NCI-H2029 (cell line): ENCODE data around the gene EVA1C.
"Not testable (repeated sequence)": the region's sequence is repeated elsewhere in the genome, so short reads cannot be mapped to it uniquely, and the experiment has no call there.

Source experiments
- DNase-seq: peaks from one replicate; lab custom pipeline; 2025; lab: John Stamatoyannopoulos, UW

EVA1C gene

DNA sequence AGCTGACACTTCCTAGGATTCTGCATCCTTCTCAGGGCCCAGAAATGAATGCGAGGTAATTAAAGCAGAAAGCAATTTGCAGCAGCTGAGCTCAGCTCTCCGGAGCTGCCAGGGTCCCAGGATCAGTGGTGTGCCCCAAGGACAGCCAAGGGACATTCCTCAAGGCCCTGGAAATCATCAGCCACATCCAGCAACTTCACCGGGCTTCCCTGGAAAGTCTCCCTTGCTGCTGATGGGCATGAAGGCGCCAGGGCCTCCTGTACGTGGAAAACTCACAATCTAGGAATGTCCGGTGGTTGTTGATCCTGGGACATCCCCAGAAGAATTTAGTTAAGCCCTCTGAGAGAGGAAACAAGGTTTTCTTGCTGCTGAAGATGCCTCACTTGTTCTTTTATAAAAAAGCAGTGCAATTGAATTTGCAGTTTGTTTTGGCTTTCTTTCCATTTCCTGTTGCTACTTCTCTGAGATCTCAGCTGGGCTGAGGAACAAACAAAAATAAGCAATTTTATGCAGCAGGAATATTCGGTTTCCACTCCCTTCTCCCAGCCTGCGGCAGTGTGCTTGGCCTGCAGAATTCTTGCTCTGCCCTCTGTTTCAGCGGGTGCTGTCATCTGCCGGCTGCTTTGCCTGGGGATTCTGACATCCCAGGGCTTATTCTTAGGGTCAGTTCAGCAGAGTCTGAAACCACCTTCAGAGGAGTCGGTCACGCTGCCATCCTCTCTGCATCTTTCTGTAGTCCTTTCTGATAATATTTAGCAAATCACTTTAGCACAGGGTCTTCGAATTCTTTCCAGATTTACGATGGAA lies 86.9 kb downstream of the EVA1C start:
- no peak for DNase-seq

DNA sequence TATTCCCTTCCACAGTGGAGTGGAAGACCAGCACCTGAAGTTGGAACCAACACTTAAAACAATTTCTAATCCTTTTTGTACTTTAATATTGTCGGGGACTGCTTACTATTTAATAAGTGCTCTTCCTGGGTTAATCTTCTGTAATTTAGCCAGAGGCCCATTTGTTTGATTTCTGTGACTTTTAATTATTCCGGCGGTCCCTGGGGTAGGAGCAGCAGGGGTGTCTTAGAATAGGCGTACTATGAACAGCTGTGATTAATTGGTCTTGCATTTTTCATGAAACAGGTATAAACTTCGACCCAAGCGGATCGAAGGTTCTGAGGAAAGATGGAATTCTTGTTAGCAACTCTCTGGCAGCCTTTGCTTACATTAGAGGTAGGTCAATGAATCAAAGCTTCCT lies 91.1 kb downstream of the EVA1C start:
- DNase-seq: not testable (repeated sequence)

DNA sequence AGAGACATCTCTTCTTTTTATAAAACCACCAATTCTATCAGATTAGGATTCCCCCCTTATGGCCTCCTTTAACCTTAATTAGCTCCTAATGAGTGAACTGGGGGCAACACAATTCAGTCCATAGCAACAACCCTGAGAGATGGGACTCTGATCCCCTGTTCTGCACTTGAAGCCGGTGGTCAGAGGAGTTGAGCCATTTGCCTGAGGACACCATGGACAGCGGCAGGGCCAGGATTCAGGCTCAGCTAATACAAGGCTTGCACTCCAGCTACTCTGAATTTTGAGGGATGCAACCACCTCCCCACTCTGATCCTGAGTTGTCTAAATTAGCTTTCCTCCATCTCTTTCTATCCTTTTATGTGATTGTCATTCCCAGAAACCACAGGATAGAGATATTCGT lies 93.3 kb downstream of the EVA1C start:
- DNase-seq: not testable (repeated sequence)

DNA sequence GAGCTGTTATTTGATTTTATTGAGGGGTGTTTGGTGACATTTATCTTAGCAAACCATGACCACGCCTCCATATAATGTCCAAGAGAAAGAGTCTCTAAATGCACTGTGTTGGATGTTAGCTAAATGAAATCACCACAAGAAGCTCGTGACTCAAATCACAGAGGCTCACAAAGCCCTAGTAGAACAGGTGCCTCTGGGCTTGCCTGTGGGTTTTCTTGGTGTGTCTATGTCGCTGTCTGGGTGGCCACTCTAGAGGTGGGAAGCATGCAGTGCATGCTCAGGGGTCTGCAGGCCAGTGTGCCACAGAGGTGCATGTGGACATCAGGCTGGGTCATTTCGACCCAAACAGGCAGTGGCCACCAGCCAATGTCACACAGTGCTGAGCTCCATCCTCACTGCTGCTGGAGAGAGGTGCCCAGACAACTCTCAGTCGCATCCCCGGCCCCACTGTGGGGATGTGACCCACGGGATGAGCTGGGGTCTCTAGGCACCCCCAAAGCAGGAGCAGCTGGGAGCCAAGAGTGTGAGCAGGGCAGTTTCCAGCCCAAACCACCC lies 94.0 kb downstream of the EVA1C start:
- not testable (repeated sequence) for DNase-seq

DNA sequence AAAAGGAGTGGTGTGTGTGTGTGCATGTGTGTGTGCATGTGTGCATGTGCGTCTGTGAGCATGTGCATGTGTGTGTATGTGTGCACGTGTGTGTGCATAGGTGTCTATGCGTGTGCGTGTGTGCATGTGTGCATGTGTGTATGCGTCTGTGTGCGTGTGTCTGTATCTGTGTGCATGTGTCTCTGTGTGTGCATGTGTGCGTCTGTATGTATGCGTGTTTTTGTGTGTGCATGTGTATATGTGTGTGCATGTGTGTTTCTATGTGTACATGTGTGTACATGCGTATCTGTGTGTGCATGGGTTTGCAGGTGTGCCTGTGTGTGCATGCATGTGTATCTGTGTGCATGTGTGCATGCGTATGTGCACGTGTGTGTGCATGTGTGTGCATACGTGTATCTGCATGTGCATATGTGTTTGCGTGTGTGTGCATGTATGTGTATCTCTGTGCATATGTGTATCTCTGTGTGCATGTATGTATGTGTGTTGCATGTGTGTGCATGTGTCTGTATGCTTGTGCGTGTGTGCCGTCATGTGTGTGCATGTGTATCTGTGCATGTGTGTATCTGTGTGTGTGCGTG lies 94.9 kb downstream of the EVA1C start:
- no peak for DNase-seq

DNA sequence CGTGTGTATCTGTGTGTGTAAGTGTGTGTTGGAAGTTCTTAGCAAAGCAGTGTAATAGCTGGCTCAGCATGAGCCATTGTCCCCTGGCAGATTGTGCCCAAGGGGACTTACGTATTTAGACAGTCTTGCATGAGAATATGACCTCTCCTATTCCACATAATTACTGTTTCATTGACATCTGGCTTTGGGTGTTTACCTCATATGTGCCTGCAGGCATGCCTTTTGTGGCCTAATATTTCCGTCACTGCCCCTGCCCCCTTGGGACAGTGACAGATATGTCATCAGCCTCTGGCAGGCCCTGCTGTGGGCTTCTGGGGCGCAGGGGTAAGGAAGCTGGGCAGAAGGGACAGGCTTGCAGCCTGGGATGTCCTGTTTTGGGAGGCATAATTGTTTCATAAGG lies 95.5 kb downstream of the EVA1C start:
- not testable (repeated sequence) for DNase-seq

DNA sequence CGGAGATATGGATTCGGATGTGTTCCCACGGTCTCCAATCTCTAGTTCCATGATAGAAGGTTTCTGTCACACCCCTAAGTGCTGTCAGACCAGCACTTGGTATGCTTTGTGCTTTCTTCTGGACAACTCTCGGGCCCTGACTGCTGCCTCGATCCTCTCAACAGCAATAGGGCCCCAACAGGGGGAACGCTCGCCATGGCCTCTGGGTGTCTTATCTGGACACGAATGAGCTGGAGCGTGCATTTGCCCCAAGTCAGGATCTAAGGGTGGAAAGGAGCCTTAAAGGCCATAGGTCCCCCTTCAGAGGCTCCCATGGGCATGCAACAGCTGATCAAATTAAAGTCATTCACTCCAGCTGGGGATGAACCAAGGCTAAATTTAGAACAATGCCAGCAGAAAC lies 96.1 kb downstream of the EVA1C start:
- DNase-seq: no peak

DNA sequence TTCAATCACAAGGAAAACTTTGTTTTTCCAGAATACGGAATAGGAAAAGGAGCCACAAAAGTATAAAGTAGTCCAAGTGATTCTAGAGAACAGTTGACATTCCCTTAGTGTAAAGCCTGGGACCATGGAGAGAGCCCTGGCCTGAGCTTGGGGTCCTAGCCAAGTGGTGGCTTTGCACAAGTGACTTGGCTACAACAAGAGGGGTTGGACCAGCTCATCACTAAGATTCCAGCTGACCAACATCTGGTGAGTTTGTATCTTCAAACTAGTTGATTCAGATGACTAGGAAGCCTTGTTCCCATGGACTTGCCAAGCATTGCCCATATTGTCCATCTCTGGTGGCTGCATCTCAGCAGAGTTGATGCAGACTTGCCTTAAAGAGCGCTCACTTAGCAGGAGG lies 96.5 kb downstream of the EVA1C start:
- not testable (repeated sequence) for DNase-seq

DNA sequence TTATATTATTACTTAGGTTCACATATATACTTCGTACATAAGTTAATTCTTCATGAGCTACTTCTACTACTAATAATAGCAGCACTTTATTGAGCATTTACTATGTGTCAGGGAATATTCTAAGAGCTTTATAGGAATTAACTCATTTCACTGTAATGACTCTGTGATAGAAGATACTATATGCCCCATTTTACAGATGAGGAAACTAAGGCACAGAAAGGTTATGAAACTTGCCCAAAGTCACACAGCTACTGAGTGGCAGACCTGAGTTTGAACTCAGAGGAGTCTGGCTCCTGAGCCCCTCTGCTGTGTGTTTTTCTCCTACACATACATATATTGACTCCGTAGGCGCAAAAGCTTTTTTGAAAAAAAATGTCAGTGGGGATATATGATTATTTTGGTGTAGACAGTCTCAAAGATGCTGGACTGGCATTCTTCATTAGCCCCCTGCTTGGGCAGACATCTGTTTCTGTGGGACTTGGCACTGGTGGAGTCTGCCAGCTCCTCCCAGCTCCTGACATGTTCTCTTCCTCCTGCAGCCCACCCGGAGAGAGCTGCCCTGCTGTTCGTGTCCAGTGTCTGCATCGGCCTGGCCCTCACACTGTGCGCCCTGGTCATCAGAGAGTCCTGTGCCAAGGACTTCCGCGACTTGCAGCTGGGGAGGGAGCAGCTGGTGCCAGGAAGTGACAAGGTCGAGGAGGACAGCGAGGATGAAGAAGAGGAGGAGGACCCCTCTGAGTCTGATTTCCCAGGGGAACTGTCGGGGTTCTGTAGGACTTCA lies 102.0 kb downstream of the EVA1C start:
- no peak for DNase-seq

DNA sequence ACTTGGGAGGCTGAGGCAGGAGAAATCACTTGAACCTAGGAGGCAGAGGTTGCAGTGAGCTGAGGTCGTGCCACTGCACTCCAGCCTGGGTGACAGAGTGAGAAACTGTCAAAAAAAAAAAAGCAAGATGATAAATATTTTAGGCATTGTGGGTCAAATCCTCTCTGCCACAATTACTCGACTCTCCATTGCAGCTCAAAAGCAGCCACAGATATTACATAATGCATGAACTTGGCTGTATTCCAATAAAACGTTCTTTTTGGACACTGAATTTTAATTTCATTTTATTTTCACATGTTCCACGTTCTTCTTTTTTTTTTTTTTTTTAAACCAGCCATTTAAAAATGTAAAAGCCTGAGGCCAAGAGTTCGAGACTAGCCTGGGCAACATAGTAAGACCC lies 103.4 kb downstream of the EVA1C start:
- no peak for DNase-seq

DNA sequence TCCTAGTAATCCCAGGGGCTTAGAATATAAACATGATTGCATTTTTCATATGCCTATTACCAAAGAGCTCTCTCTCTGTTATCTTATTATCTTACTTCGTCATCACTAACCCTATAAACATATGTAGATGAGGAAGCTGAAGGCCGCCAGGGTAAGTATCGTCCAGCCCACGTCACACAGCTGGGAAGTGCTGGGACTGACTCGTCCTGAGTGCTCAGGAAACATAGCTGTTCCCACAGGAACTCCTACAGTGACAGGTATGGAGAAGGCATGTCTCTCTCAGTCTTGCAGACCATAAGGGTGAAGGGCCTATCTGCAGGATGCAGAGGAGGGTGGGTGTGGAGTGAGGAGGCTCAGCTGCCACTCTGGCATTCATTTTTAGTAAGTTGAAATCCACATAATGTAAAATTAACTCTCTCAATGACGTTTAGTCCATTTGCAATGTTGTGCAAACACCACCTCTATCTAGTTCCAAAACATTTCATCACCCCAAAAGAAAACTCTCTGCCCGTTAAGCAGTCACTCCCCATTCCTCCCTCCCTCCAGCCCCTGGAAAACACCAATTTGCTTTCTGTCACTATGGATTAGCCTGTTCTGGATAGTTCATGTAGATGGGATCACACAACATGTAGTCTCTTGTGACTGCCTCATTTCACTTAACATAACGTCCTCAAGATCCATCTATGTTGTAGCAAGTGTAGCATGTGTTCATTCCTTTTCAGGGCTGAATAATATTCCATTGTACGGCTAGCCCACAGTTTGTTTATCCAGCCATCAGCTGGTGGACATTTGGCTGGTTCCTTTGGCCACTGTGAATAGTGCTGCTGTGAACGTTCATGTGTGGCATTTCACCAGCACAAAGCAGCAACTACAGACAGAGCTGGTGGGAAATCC lies 104.5 kb downstream of the EVA1C start:
- no peak for DNase-seq

DNA sequence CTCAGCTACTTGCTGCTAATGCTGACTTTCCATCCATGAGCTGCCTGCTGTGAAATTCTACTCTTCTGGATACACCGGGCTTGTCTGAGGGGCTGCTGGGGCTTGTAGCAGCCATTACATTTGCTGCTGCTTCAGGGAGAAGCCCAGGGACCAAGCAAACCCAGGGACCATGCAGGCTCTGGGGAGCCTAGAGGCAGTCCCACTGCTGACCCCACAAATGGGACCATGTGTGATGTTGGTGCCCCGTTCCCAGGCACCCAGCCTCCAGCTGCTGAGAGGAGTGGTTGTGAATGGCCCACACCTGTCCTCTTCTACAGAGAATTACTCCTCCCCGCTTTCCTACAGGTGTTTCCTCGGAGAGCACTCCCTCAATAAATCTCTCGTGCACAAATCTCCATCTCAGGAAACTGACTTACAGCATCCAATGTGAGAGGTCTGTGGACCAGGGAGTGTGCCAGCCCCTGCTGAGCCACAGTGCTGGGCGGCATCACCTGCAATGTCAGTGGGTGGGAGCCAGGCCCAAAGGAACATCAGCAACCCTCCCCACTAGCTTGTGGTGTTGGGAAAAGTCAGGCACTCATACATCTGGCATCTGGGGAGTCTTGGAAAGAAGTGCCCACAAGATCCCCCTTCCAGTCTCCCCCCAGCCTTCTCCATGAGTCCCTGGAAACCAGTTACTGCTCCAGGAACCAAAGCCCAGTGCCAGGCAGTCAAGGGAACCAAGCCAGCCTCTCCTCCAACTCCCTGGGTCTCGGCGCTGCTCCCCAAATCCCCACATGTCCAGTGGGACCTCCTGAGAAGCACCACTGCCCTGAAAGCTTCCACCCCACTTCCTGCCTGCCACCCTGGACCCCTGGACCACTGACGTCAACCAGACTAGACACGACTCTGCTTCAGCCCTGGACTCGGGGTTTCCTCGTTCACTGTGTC lies 107.7 kb downstream of the EVA1C start:
- no peak for DNase-seq

DNA sequence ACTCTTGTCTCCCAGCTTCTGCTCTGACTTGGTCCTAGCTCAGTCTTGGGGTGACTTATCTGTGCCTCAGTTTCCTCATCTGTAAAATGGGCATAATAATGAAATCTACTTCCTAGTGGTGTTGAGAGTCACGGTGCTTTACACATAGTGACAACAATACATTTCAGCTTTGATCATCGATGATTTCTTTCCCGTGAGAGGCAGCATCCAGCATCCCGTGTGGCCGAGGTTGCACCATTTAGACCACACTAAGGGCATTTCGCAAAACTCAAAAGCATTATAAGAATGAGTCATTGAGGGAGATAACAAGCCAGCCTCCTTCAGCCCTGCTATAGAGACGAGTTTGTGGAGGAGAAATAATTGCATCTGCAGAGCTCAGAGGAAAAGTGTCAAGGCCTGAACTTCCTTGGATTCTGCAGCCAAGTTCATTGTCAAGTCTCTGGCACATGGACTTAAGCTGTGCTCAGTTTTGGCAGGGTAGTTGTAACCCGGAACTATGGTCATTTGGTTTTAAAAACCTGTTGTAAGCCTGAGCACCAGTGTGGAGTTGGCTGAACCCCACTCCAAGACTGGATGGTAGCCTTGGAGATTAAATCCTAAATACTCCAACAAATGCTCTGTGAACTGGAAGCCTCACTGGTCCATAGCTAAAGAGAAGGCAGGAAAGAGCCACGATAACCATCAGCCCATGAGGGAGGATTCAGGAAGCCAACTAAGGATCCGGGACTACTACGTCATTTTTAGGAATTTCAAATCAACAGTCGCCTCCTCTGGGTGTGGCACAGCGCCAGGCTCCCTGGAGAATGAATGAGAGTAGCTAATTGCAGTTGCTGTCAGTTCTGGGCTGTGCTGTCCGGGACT lies 108.6 kb downstream of the EVA1C start:
- DNase-seq: no peak

DNA sequence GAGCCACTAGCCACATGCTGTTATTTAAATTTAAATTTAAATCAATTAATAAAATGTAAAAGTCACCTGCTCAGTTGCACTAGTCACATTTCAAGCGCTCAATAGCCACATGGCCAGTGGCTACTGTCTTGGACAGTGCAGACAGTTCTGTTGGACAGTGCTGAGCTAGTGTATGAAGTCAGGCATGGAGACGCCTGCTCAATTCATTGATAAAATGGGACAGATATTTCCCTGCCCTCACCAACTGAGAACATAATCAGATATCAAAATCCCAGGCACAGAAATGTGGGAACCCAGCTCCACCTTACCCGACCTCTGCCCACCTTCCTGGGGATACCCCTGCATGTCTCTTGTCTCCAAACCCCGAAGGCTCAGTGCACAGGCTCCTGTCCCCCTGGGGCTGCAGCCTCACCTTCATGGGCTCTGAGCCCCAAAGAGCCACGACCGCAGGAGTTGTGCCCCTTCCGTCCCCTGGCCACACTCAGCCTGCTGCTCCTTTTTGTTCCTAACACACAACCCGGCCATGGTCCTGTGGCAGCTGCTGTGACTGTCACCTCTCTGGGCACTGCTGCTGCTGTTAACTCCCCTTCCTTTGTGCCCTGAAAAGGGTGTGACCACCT lies 109.3 kb downstream of the EVA1C start:
- DNase-seq: no peak

DNA sequence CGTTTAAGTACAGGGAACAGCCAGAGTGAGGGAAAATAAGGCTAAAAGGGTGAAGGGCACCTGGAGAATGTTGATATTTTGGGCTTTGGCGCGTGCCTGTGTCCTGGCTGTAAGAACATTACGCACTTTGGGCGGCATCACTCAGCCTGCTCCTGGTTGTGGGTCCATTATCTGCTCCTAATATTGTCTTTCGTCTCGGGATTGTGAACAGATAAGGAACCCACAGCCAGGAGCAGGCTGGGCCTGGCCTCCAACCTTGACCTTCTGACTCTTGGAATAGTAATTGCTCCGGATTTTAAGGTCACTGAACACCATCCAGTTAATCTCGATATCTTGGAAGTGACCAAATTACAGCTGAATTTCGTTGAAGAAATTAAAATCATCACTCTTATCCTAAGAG lies 111.0 kb downstream of the EVA1C start:
- no peak for DNase-seq

DNA sequence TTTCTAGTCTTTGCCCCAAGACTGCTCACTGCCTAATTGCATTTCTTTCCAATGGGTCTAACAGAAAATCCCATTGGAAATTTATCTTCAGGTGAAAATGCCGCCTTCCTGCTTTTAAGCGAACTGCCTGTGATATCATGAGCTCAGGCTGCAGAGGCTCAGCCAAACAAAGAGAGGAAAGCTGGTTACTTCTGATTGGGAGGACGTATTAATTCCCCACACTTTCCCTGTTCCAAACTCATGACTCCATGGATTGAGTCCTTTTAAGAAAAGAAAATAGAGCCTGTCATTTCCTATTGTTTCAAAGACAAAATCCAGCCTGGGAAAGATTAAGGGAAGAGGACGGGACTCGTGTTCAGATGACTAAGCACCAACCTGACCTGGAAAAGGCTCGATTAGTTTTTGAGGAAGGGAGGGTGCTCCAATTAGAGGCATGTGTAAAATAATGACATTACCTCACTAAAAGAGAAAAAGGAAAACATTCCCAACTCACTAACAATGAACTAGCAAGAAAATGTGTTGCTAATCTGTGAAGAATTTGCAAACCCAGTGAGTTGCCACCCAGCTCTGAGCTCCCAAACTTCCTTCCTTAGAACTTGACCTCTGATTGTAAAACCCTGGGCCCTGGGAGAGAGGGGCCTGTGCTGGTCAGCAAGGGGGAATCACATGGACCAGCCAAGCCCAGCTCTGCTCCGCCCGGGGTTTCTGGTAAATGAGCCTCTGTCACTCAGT lies 111.6 kb downstream of the EVA1C start:
- DNase-seq: no peak

DNA sequence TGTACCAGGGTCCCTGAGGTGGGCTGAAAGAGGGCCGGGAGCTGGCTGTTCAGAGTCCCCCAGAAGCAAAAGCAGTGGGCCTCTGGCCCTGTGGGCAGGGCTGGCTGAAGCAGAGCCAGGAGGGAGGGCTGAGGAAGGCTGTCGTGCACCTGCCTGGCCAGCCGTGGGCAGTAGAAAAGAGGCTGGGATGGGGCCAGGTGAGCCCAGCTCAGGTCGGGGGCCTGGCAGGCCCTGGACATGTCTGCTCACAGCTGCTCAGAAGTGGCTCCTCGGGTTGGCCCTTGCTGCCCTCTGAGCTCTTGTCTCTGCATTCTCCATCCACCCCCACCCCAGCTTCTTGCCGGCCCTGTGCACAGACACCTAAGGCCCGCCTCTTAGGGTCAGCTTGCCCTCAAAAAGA lies 112.8 kb downstream of the EVA1C start:
- DNase-seq: no peak

DNA sequence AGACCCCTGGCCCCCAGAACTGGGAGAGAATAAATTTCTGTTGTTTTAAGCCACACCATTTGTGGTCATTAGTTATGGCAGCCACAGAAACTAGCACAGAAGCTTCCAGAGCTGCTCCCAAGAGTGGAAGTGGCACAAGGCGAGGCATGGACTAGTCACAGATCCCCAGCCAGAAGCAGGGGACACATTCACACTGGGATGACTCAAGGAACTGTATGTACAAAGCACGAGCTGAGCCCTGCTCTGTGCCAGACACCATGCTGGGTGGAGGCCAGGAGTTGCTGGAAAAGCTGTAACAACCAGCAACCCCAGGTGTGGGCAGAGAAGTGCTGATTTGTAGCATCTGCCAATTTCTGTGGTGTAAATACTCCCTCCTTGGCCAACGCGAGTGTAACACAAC lies 117.2 kb downstream of the EVA1C start:
- DNase-seq: no peak
